Measurements from ENCODE around the gene SLC38A5.
A peak's percentile ranks its signal among the peaks of the same experiment; 100 is the strongest.

SLC38A5 gene

DNA sequence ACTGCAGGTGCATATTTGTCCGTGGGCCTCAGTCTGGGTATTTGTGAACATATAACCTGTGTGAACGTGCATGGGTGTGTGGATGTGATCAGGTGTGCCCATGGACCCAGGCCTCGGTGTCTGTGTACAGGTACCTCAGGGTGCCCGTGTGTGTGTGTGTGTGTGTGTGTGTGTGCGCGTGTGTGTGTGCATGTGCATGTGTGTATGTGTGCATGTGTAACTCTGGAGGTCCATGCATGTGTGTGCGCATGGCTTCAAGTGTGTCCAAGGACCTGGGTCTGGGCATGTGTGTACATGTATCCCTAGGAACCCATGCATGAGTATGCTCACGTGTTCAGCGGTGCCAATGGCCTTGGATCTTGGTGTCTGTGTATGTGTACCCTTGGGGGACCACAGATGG lies 21.7 kb upstream of the SLC38A5 start:
- no peak for DNase-seq (ENCODE audit: low spot score)

- DNase-seq (ENCODE audit: low spot score): peak; percentile 8
Observed at GRCh38 chrX:48490661-48491060, 20.6 kb upstream of the SLC38A5 start.

DNA sequence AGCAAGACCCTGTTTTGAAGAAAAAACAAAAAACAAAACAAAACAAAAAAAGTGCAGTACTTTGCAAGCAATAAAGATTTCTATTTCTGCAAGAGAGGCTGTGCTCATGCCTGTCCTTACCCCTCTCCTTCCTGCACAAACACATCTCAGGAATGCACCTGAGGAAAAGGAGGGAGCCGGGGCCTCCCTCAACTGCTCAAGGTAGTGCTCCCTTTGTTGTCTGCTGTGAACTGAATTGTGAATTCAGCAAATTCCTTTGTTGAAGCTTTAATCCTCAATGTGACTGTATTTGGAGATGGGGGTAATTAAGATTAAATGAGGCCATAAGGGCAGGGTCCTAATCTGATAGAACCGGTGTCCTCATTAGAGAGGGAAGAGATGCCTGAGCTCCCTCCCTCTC lies 19.8 kb upstream of the SLC38A5 start:
- no peak for DNase-seq (ENCODE audit: low spot score)

- DNase-seq (ENCODE audit: low spot score): no peak
Observed at GRCh38 chrX:48489296-48489695, 19.2 kb upstream of the SLC38A5 start.

- DNase-seq (ENCODE audit: low spot score): no peak
Observed at GRCh38 chrX:48488034-48488433, 18.0 kb upstream of the SLC38A5 start.

- DNase-seq (ENCODE audit: low spot score): no peak
Observed at GRCh38 chrX:48487362-48487798, 17.3 kb upstream of the SLC38A5 start.

GRCh38 chrX:48482526-48482925 lies 12.5 kb upstream of the SLC38A5 start:
- DNase-seq (ENCODE audit: low spot score): no peak

- DNase-seq (ENCODE audit: low spot score): no peak
Observed at GRCh38 chrX:48480583-48480982, 10.5 kb upstream of the SLC38A5 start.

- no peak for DNase-seq (ENCODE audit: low spot score)
Observed at GRCh38 chrX:48480142-48480541, 10.1 kb upstream of the SLC38A5 start.

GRCh38 chrX:48478806-48479205 lies 8.7 kb upstream of the SLC38A5 start:
- no peak for DNase-seq (ENCODE audit: low spot score)

- DNase-seq (ENCODE audit: low spot score): no peak
Observed at GRCh38 chrX:48477960-48478755, 8.1 kb upstream of the SLC38A5 start.

GRCh38 chrX:48476919-48477318 lies 6.9 kb upstream of the SLC38A5 start:
- DNase-seq (ENCODE audit: low spot score): no peak

GRCh38 chrX:48475774-48476577 lies 5.9 kb upstream of the SLC38A5 start, which contains the start of gene FTSJ1:
FTSJ1 (plus strand) TSS chrX:48476199; CDS start chrX:48478048, 1,849 bp downstream.
- peak; percentile 88 for DNase-seq (ENCODE audit: low spot score)

DNA sequence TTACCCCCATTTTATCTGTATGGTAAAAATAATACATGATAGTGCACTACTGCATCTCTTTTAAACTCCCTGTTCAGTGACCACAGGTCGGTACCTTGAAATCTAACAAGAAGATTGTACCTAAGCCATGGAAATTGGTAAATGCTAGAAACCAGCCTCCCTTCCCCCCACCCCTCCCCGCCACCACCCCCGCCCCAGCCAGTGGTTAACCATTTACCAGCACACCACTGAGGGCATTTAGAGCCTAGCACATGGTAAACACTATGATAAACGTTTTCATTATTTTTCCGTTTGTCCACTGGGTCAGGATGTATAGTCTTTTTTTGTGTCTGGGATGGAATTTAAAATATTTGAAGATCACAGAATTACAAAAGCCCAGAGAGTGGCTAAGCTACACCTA lies 5.2 kb upstream of the SLC38A5 start:
- peak; percentile 27 for DNase-seq (ENCODE audit: low spot score)

- DNase-seq (ENCODE audit: low spot score): no peak
Observed at GRCh38 chrX:48474581-48474980, 4.5 kb upstream of the SLC38A5 start.

- peak; percentile 46 for DNase-seq (ENCODE audit: low spot score)
Observed at GRCh38 chrX:48474127-48474526, 4.1 kb upstream of the SLC38A5 start.

GRCh38 chrX:48473704-48473990 lies 3.6 kb upstream of the SLC38A5 start:
- DNase-seq (ENCODE audit: low spot score): no peak

DNA sequence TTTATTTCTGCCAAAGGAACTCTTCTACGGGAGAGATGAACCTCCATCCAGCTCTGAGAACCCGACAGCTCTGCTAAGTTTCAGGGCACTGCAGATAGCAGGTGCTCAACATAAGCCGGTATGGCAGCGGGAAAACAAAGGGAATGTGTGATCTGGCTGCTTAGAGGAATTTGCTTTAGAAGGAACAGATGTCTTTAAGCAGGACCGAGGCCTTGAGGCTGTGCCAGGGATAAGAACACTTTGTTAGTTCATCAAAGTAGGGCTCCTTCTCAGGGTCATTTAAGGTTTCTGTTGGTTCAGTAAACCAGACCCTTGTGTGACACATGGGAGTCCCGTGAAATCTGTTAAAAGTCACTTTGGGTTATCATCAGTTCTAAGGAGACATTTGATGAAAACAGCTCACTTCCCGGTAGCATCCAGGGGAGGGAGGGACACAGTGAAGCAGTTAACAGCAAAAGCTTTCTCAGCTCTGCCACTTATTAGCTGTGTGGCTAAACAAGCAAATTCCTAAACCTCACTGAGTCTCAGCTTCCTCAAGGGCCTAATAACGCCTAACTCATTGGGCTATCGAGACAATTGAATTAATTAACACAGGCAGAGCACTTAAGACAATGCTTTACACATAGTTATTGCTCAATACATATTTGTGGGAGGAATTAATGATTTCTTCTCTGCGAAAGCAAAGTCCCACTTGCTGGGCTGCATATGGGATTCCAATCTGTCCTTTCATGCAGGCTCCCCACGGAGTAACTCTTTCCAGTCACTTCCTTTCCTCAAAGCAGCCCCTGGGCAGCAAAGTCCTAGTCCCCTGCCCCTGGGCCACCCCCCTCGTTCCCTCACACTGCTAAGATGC lies 3.0 kb upstream of the SLC38A5 start:
- DNase-seq (ENCODE audit: low spot score): no peak

GRCh38 chrX:48472225-48472624 lies 2.2 kb upstream of the SLC38A5 start:
- DNase-seq (ENCODE audit: low spot score): no peak

- no peak for DNase-seq (ENCODE audit: low spot score)
Observed at GRCh38 chrX:48471504-48471903, 1.4 kb upstream of the SLC38A5 start.

- DNase-seq (ENCODE audit: low spot score): no peak
Observed at GRCh38 chrX:48470833-48471118, 716 bp upstream of the SLC38A5 start.
